GM12878 (cell line): ENCODE results near the gene TPRN. TPM values are rescaled to one million over a fixed set of nuclear protein-coding genes. Genes with fewer than 3 reads are reported as not detected.
A peak's percentile ranks its signal among the peaks of the same experiment; 100 is the strongest.

Experiments used
- CHD1 ChIP-seq: IDR thresholded peaks from 2 replicates; pipeline ENCODE4 v1.6.1; 2012; ENCODE audit warnings: low read depth, low read length, improper control_type of control experiment
- DPF2 ChIP-seq: fragments of 450-650 bp; IDR thresholded peaks from 2 replicates; pipeline ENCODE4 v1.6.1; 2017; ENCODE audit warnings: mild to moderate bottlenecking
- HDGF ChIP-seq: fragments of 450-650 bp; IDR thresholded peaks from 2 replicates; pipeline ENCODE4 v1.6.1; 2016; ENCODE audit warnings: antibody characterized with exemption
- IRF4 ChIP-seq: IDR thresholded peaks from 2 replicates; pipeline ENCODE4 v1.6.1; 2011; ENCODE audit warnings: low read depth, low read length
- MAX ChIP-seq: IDR thresholded peaks from 2 replicates; pipeline ENCODE4 v1.6.1; 2012; ENCODE audit warnings: low read depth, low read length, improper control_type of control experiment
- MXI1 ChIP-seq: fragments of 150-350 bp; IDR thresholded peaks from 2 replicates; pipeline ENCODE4 v1.6.1; 2011; ENCODE audit warnings: low read depth, mild to moderate bottlenecking, inconsistent platforms, low read length, improper control_type of control experiment
- PML ChIP-seq: IDR thresholded peaks from 2 replicates; pipeline ENCODE4 v1.6.1; 2012; ENCODE audit warnings: low read length, inconsistent platforms
- RAD51 ChIP-seq: fragments of 450-650 bp; IDR thresholded peaks from 2 replicates; pipeline ENCODE4 v1.6.1; 2016; ENCODE audit warnings: moderate library complexity, mild to moderate bottlenecking, inconsistent platforms
- RUNX3 ChIP-seq: IDR thresholded peaks from 2 replicates; pipeline ENCODE4 v1.6.1; 2012; ENCODE audit warnings: low read length, inconsistent platforms
- SMAD1 ChIP-seq: fragments of 450-650 bp; IDR thresholded peaks from 2 replicates; pipeline ENCODE4 v1.6.1; 2018; ENCODE audit warnings: mild to moderate bottlenecking, low read depth; ENCODE audit not compliant: partially characterized antibody
- SPI1 ChIP-seq: IDR thresholded peaks from 2 replicates; pipeline ENCODE4 v1.6.1; 2011; ENCODE audit warnings: low read depth, mild to moderate bottlenecking, low read length, moderate library complexity, borderline replicate concordance; ENCODE audit not compliant: insufficient read depth
- STAT3 ChIP-seq: IDR thresholded peaks from 2 replicates; pipeline ENCODE4 v1.6.1; 2011; ENCODE audit warnings: low read depth, low read length, improper control_type of control experiment
- SUZ12 ChIP-seq: fragments of 200-600 bp; sonication (generic); IDR thresholded peaks from one replicate; pipeline ENCODE4 v1.6.1; 2018; ENCODE audit warnings: antibody characterized with exemption, mild to moderate bottlenecking; ENCODE audit not compliant: unreplicated experiment
- ZNF217 ChIP-seq: fragments of 450-650 bp; IDR thresholded peaks from 2 replicates; pipeline ENCODE4 v1.6.1; 2017; ENCODE audit warnings: antibody characterized with exemption, mild to moderate bottlenecking
- polyA plus RNA-seq, 11 experiments: library from polyadenylated mRNA; depleted of rRNA in 4 of 11; unstranded in 6 of 11; stranded (reverse) in 5 of 11; fragments of >200 nt; fragmentation: Nextera tagmentation in 4 of 11; fragmentation: Illumina TruSeq in 1 of 11; extraction: Ambion mirVana in 4 of 11; extraction: Trizol in 1 of 11; gene quantifications; 1 replicate in 1 of 11; 2 replicates in 10 of 11; pipeline versions ENCODE4 v1.2.1 to v1.2.3, GENCODE V29; 2011 to 2016; ENCODE audit warnings: inconsistent platforms in 2 of 11, missing spikeins in 2 of 11, low read depth in 1 of 11
- total RNA-seq, 4 experiments: library from RNA; depleted of rRNA in 3 of 4; stranded (reverse); fragments of >200 nt in 3 of 4; fragmentation: Illumina TruSeq in 1 of 4; extraction: Trizol in 1 of 4; gene quantifications; 2 replicates each; pipeline versions ENCODE4 v1.2.1 to v1.2.3, GENCODE V29; 2013 to 2021
- TF ChIP-seq, protein P1 (sequence below): IDR thresholded peaks from 2 replicates; pipeline ENCODE4 v1.6.1; 2012; ENCODE audit warnings: improper control_type of control experiment, low read depth, low read length; ENCODE audit not compliant: insufficient replicate concordance
- TF ChIP-seq, protein P2 (sequence below): fragments of 450-650 bp; IDR thresholded peaks from 2 replicates; pipeline ENCODE4 v1.6.1; 2018; ENCODE audit warnings: borderline replicate concordance, mild to moderate bottlenecking; ENCODE audit not compliant: partially characterized antibody
- TF ChIP-seq, protein P3 (sequence below): IDR thresholded peaks from 2 replicates; pipeline ENCODE4 v1.6.1; 2012; ENCODE audit warnings: low read depth, low read length, improper control_type of control experiment

Gene TPRN
- total and polyA plus RNA-seq, 10 of the 15 experiments (the other 5 are each of a cell fraction or from before 2014, with no cell fraction given) = 0.18 to 19.5 (median 3.1) TPM

GRCh38 chr9:137188490-137189296 is 11.8 kb downstream of the TPRN start, which contains the start of the genes ANAPC2 and SSNA1 (continued):
- TF ChIP-seq, protein P1, sequence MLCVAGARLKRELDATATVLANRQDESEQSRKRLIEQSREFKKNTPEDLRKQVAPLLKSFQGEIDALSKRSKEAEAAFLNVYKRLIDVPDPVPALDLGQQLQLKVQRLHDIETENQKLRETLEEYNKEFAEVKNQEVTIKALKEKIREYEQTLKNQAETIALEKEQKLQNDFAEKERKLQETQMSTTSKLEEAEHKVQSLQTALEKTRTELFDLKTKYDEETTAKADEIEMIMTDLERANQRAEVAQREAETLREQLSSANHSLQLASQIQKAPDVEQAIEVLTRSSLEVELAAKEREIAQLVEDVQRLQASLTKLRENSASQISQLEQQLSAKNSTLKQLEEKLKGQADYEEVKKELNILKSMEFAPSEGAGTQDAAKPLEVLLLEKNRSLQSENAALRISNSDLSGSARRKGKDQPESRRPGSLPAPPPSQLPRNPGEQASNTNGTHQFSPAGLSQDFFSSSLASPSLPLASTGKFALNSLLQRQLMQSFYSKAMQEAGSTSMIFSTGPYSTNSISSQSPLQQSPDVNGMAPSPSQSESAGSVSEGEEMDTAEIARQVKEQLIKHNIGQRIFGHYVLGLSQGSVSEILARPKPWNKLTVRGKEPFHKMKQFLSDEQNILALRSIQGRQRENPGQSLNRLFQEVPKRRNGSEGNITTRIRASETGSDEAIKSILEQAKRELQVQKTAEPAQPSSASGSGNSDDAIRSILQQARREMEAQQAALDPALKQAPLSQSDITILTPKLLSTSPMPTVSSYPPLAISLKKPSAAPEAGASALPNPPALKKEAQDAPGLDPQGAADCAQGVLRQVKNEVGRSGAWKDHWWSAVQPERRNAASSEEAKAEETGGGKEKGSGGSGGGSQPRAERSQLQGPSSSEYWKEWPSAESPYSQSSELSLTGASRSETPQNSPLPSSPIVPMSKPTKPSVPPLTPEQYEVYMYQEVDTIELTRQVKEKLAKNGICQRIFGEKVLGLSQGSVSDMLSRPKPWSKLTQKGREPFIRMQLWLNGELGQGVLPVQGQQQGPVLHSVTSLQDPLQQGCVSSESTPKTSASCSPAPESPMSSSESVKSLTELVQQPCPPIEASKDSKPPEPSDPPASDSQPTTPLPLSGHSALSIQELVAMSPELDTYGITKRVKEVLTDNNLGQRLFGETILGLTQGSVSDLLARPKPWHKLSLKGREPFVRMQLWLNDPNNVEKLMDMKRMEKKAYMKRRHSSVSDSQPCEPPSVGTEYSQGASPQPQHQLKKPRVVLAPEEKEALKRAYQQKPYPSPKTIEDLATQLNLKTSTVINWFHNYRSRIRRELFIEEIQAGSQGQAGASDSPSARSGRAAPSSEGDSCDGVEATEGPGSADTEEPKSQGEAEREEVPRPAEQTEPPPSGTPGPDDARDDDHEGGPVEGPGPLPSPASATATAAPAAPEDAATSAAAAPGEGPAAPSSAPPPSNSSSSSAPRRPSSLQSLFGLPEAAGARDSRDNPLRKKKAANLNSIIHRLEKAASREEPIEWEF = no peak
- TF ChIP-seq HDGF (peak; percentile 90), MXI1 (peak; percentile 92), DPF2 (peak; percentile 91), SPI1 (no peak), RAD51 (no peak), SMAD1 (no peak), MAX (peak; percentile 94), STAT3 (no peak), IRF4 (peak; percentile 10; the same call in 1 of the 2 replicates), PML (no peak; the same call in 1 of the 2 replicates), SUZ12 (no peak), CHD1 (0 out of 2 replicates have a peak, but pooled peaks have one; percentile 22), RUNX3 (peak; percentile 31; the same call in 1 of the 2 replicates), ZNF217 (peak; percentile 71; the same call in 1 of the 2 replicates)
- TF ChIP-seq, protein P2, sequence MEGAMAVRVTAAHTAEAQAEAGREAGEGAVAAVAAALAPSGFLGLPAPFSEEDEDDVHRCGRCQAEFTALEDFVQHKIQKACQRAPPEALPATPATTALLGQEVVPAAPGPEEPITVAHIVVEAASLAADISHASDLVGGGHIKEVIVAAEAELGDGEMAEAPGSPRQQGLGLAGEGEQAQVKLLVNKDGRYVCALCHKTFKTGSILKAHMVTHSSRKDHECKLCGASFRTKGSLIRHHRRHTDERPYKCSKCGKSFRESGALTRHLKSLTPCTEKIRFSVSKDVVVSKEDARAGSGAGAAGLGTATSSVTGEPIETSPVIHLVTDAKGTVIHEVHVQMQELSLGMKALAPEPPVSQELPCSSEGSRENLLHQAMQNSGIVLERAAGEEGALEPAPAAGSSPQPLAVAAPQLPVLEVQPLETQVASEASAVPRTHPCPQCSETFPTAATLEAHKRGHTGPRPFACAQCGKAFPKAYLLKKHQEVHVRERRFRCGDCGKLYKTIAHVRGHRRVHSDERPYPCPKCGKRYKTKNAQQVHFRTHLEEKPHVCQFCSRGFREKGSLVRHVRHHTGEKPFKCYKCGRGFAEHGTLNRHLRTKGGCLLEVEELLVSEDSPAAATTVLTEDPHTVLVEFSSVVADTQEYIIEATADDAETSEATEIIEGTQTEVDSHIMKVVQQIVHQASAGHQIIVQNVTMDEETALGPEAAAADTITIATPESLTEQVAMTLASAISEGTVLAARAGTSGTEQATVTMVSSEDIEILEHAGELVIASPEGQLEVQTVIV = peak; percentile 35
- TF ChIP-seq, protein P3, sequence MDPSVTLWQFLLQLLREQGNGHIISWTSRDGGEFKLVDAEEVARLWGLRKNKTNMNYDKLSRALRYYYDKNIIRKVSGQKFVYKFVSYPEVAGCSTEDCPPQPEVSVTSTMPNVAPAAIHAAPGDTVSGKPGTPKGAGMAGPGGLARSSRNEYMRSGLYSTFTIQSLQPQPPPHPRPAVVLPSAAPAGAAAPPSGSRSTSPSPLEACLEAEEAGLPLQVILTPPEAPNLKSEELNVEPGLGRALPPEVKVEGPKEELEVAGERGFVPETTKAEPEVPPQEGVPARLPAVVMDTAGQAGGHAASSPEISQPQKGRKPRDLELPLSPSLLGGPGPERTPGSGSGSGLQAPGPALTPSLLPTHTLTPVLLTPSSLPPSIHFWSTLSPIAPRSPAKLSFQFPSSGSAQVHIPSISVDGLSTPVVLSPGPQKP = peak; percentile 81
